Vagina (tissue), 2 donors: ENCODE measurements around the gene DNAH8. TPM values are rescaled to one million over a fixed set of nuclear protein-coding genes. Genes with fewer than 3 reads are reported as not detected.

Experiments used
- DNase-seq, 2 donors: peaks; one replicate each; pipeline ENCODE4 v3.0.0-alpha.2; 2017; ENCODE audit errors: extremely low spot score in 2 of 2
- H3K27ac ChIP-seq: fragments of 200-600 bp; sonication (generic); one replicate; pipeline ENCODE4 v1.5.1; 2019
- H3K27me3 ChIP-seq: fragments of 200-600 bp; sonication (generic); one replicate; pipeline ENCODE4 v1.5.1; 2019
- H3K36me3 ChIP-seq, 2 donors: fragments of 200-600 bp; sonication (generic); one replicate each; pipeline ENCODE4 v1.5.1; 2017 to 2019
- H3K4me1 ChIP-seq: fragments of 200-600 bp; sonication (generic); one replicate; pipeline ENCODE4 v1.5.1; 2019
- H3K4me3 ChIP-seq, 2 donors: fragments of 200-600 bp; sonication (generic); 1 replicate in 1 of 2; 2 replicates in 1 of 2; pipeline ENCODE4 v1.5.1; 2016 to 2019
- H3K9me3 ChIP-seq: fragments of 200-600 bp; sonication (generic); one replicate; pipeline ENCODE4 v1.5.1; 2019
- CTCF ChIP-seq, 3 experiments: fragments of 450-650 bp in 2 of 3; fragments of 200-600 bp in 1 of 3; sonication (generic) in 1 of 3; IDR thresholded peaks; one replicate each; pipeline ENCODE4 v1.5.1; 2017 to 2019; ENCODE audit warnings: antibody characterized with exemption in 3 of 3, mild to moderate bottlenecking in 2 of 3, moderate library complexity in 2 of 3
- POLR2A ChIP-seq, 2 donors: fragments of 450-650 bp; IDR thresholded peaks; one replicate each; pipeline ENCODE4 v1.6.1; 2017; ENCODE audit warnings: antibody characterized with exemption in 2 of 2, mild to moderate bottlenecking in 2 of 2, moderate library complexity in 2 of 2
- POLR2AphosphoS5 ChIP-seq, 2 donors: sonication (generic); formaldehyde crosslinking; IDR thresholded peaks; one replicate each; pipeline ENCODE4 v1.9.0; 2017; ENCODE audit warnings: antibody characterized with exemption in 2 of 2, mild to moderate bottlenecking in 2 of 2, low read depth in 1 of 2; ENCODE audit not compliant: insufficient read depth in 1 of 2
- intact Hi-C: fragments of 100-400 bp; cut with DNase I; formaldehyde crosslinking; loops from one replicate; pipeline ENCODE4 v1.15.1; 2023
- total RNA-seq: library from RNA; depleted of rRNA; stranded (reverse); fragments of >200 nt; gene quantifications from one replicate; pipeline ENCODE4 v1.2.3, GENCODE V29; 2016

Gene DNAH8
- total RNA-seq, 1 donor from 2014 or later: not detected

- Histone ChIP-seq H3K4me3 (no peak overlapping the region), H3K27ac (no peak overlapping the region), H3K36me3 (no peaks in the 10 kb centered on the region), H3K4me1 (no peaks in the 10 kb centered on the region), H3K27me3 (no peaks in the 10 kb centered on the region), H3K9me3 (no peaks in the 10 kb centered on the region)
- TF ChIP-seq CTCF (IDR thresholded peaks at IDR 0.05): no peak
- no peak for TF ChIP-seq POLR2A (IDR thresholded peaks at IDR 0.05)
- TF ChIP-seq POLR2AphosphoS5 (IDR thresholded peaks at IDR 0.05; ENCODE audit: insufficient read depth in 1 of 2, low read depth in 1 of 2): no peak
- intact Hi-C loops: no loop called here
- DNase-seq: no peak
Observed at GRCh38 chr6:38783443-38784228, 68.5 kb downstream of the DNAH8 start.

- TF ChIP-seq CTCF (IDR thresholded peaks at IDR 0.05) (no peak), POLR2A (IDR thresholded peaks at IDR 0.05) (no peak), POLR2AphosphoS5 (IDR thresholded peaks at IDR 0.05; ENCODE audit: insufficient read depth in 1 of 2, low read depth in 1 of 2) (no peak)
- DNase-seq: no peak
- H3K4me3 ChIP-seq: no peak overlapping the region
- H3K36me3 ChIP-seq: no peaks in the 10 kb centered on the region
- no peaks in the 10 kb centered on the region for H3K4me1 ChIP-seq
- no peaks in the 10 kb centered on the region for H3K9me3 ChIP-seq
- no peaks in the 10 kb centered on the region for H3K27me3 ChIP-seq
- intact Hi-C loops: no loop called here
- no peak overlapping the region for H3K27ac ChIP-seq
Observed at GRCh38 chr6:38784506-38785235, 69.6 kb downstream of the DNAH8 start.

DNA sequence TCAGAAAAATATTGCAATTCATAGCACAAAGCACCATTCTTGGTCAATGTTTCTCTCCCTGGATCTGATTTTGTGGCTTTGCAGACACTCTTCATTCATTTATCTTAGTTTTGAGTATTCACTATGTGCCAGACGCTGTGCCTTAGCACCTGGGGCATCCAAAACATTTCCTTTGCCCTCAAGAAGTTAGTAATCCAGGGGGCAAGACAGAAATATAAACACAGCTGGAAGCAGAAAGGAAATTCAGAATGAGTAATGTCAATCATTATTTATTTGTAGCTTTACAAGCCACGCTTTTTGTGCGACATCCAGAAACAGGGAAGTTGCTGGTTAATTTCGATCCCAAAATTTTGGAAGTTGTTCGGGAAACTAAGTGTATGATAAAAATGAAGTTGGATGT, 71.4 kb downstream of the DNAH8 start:
- H3K4me3 ChIP-seq: no peak overlapping the region
- no peak for DNase-seq
- TF ChIP-seq POLR2AphosphoS5 (IDR thresholded peaks at IDR 0.05; ENCODE audit: insufficient read depth in 1 of 2, low read depth in 1 of 2): no peak
- intact Hi-C loops: no loop called here
- H3K9me3 ChIP-seq: no peaks in the 10 kb centered on the region
- no peak overlapping the region for H3K27ac ChIP-seq
- H3K27me3 ChIP-seq: no peaks in the 10 kb centered on the region
- H3K36me3 ChIP-seq: no peaks in the 10 kb centered on the region
- H3K4me1 ChIP-seq: no peaks in the 10 kb centered on the region

GRCh38 chr6:38789256-38789655, 74.1 kb downstream of the DNAH8 start:
- no peak for DNase-seq

DNA sequence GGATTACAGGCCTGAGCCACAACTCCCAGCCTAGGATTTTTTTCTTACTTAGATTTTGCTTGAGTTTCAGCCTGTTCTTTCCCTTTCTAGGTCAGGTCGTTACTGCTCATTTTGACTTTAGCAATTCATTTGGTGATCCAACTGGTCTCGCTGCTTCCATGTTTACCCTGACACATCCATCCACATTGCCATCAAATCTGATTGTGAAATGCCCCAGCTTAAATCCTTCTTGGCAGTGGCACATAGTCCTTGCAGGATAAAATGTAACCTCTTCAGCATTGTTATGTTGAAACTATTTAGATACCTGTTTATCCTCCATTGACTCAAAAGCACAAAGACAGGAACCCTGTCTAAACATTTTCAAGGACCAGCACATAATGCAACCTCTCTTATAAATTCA, 77.2 kb downstream of the DNAH8 start:
- DNase-seq: no peak
- H3K36me3 ChIP-seq: no peaks in the 10 kb centered on the region
- TF ChIP-seq POLR2A (IDR thresholded peaks at IDR 0.05) (no peak), POLR2AphosphoS5 (IDR thresholded peaks at IDR 0.05; ENCODE audit: insufficient read depth in 1 of 2, low read depth in 1 of 2) (peak in 1 of 2 donors; percentile 81), CTCF (IDR thresholded peaks at IDR 0.05) (no peak)
- no peak overlapping the region for H3K27ac ChIP-seq
- H3K27me3 ChIP-seq: no peaks in the 10 kb centered on the region
- H3K4me3 ChIP-seq: no peak overlapping the region
- no peaks in the 10 kb centered on the region for H3K9me3 ChIP-seq
- intact Hi-C loops: no loop called here
- H3K4me1 ChIP-seq: peaks cover 13% of the 10 kb centered on the region

More at GRCh38 chr6:38789256-38789655, 74.1 kb downstream of the DNAH8 start:
- Histone ChIP-seq H3K9me3 (no peaks in the 10 kb centered on the region), H3K27ac (no peak overlapping the region), H3K4me1 (peaks cover 4% of the 10 kb centered on the region), H3K27me3 (no peaks in the 10 kb centered on the region), H3K4me3 (no peak overlapping the region), H3K36me3 (no peaks in the 10 kb centered on the region)
- no peak for TF ChIP-seq POLR2AphosphoS5 (IDR thresholded peaks at IDR 0.05; ENCODE audit: insufficient read depth in 1 of 2, low read depth in 1 of 2)
- no peak for TF ChIP-seq CTCF (IDR thresholded peaks at IDR 0.05)
- TF ChIP-seq POLR2A (IDR thresholded peaks at IDR 0.05): no peak
- intact Hi-C loops: no loop called here
